K562 (cell line): ENCODE data around the gene TMA7B. TPM values are rescaled to one million over a fixed set of nuclear protein-coding genes. Genes with fewer than 3 reads are reported as not detected.

Experiments used
- ATAC-seq: fragments of 200-7000 bp; cut with Tn5 transposase; 3 replicates; pipeline ENCODE4 v1.9.1; 2020; ENCODE audit warnings: moderate library complexity
- BruUV-seq: library from RNA; stranded (reverse); fragments of 400-500 nt; replicated peaks from 2 replicates; lab custom pipeline; 2021; lab: Mats Ljungman, UMichigan
- CTCF ChIA-PET: fragments of 300-600 bp; formaldehyde crosslinking; extraction: SDS; loops from one replicate; lab custom pipeline; 2021; ENCODE audit warnings: low intra/inter-chr PET ratio; lab: Yijun Ruan, JAX
- POLR2A ChIA-PET: fragments of 300-600, 350-650 bp; sonication (Branson Sonifier 250); formaldehyde crosslinking; extraction: SDS; loops from one replicate; lab custom pipeline; 2021; ENCODE audit warnings: antibody characterized with exemption, inconsistent platforms; lab: Yijun Ruan, JAX
- DNase-seq, 4 experiments: peaks; one replicate each; pipeline versions ENCODE4 v3.0.0 to v3.0.0-alpha.2; 2011 to 2018; ENCODE audit warnings: low spot score in 3 of 4, mixed read lengths in 3 of 4; ENCODE audit errors: extremely low read depth in 1 of 4
- FAIRE-seq: peaks from 2 replicates; lab custom pipeline; 2011; peaks lifted over from hg19 to GRCh38; lab: Jason Lieb, UNC
- H2AFZ ChIP-seq: 2 replicates; pipeline ENCODE4 v1.6.0; 2011; ENCODE audit warnings: low read depth, low read length, control low read depth, inconsistent platforms
- H3K27ac ChIP-seq: fragments of 200-600 bp; 3 replicates; pipeline ENCODE4 v1.8.0; 2011; ENCODE audit warnings: low read depth, mild to moderate bottlenecking, control low read depth, inconsistent platforms, low read length, moderate library complexity, mixed read lengths; ENCODE audit errors: extremely low read depth
- H3K27me3 ChIP-seq, 2 experiments: fragments of 300-600 bp in 1 of 2; 2 replicates in 1 of 2; 3 replicates in 1 of 2; pipeline versions ENCODE4 v1.6.0 to v1.8.0; 2011; ENCODE audit warnings: inconsistent platforms in 2 of 2, low read length in 2 of 2, mild to moderate bottlenecking in 1 of 2, mixed read lengths in 1 of 2, moderate library complexity in 1 of 2; ENCODE audit not compliant: control insufficient read depth in 2 of 2, insufficient read depth in 2 of 2
- H3K36me3 ChIP-seq: fragments of 300-600 bp; 3 replicates; pipeline ENCODE4 v1.8.0; 2011; ENCODE audit warnings: mild to moderate bottlenecking, low read length, inconsistent platforms; ENCODE audit not compliant: control insufficient read depth, insufficient read depth
- H3K4me1 ChIP-seq, 2 experiments: fragments of 200-600 bp in 1 of 2; replicated peaks in 1 of 2; 2 replicates in 1 of 2; 3 replicates in 1 of 2; pipeline versions ENCODE4 v1.5.1 to v1.8.0; 2011; ENCODE audit warnings: inconsistent platforms in 2 of 2, low read length in 2 of 2, mild to moderate bottlenecking in 1 of 2, mixed read lengths in 1 of 2, moderate library complexity in 1 of 2; ENCODE audit not compliant: control insufficient read depth in 2 of 2, insufficient read depth in 2 of 2
- H3K4me2 ChIP-seq: 2 replicates; pipeline ENCODE4 v1.6.1; 2011; ENCODE audit warnings: low read length, control low read depth, inconsistent platforms, mixed read lengths; ENCODE audit not compliant: insufficient read depth
- H3K4me3 ChIP-seq: fragments of 200-600 bp; sonication (generic), shearing (Covaris generic); 2 replicates; pipeline ENCODE4 v1.5.1; 2016; ENCODE audit warnings: control low read depth, inconsistent platforms
- H3K79me2 ChIP-seq: fragments of 200-600 bp; 3 replicates; pipeline ENCODE4 v1.8.0; 2011; ENCODE audit warnings: low read length, inconsistent platforms; ENCODE audit not compliant: control insufficient read depth, insufficient read depth
- H3K9ac ChIP-seq, 2 experiments: 2 replicates each; pipeline versions ENCODE4 v1.6.0 to v1.6.1; 2011; ENCODE audit warnings: low read depth in 2 of 2, low read length in 2 of 2, control low read depth in 1 of 2, inconsistent platforms in 1 of 2, mild to moderate bottlenecking in 1 of 2, mixed read lengths in 1 of 2; ENCODE audit not compliant: insufficient read depth in 1 of 2
- H3K9me1 ChIP-seq: one replicate; pipeline ENCODE4 v1.6.0; 2011; ENCODE audit warnings: inconsistent platforms, mild to moderate bottlenecking, low read length, moderate library complexity; ENCODE audit not compliant: control insufficient read depth, insufficient read depth
- H3K9me3 ChIP-seq: replicated peaks from 2 replicates; pipeline ENCODE4 v1.5.1; 2011; ENCODE audit warnings: low read depth, low read length, inconsistent platforms; ENCODE audit not compliant: control insufficient read depth, insufficient read depth
- H4K20me1 ChIP-seq: replicated peaks from 2 replicates; pipeline ENCODE4 v1.6.1; 2011; ENCODE audit warnings: low read length, inconsistent platforms, mixed read lengths; ENCODE audit not compliant: control insufficient read depth, insufficient read depth
- CCNT2 ChIP-seq: IDR thresholded peaks from 2 replicates; pipeline ENCODE4 v1.6.1; 2011; ENCODE audit warnings: borderline replicate concordance, low read depth, mild to moderate bottlenecking, moderate library complexity, mixed read lengths, low read length; ENCODE audit not compliant: insufficient read length; ENCODE audit errors: extremely low read depth
- E2F5 ChIP-seq: sonication (generic); formaldehyde crosslinking; IDR thresholded peaks from 2 replicates; pipeline ENCODE4 v1.8.0; 2022; ENCODE audit warnings: mild to moderate bottlenecking, missing genetic modification reagents
- NR0B1 ChIP-seq: fragments of 450-650 bp; IDR thresholded peaks from one replicate; pipeline ENCODE4 v1.6.1; 2018; ENCODE audit warnings: mild to moderate bottlenecking, moderate library complexity; ENCODE audit not compliant: partially characterized antibody
- POLR2H ChIP-seq: IDR thresholded peaks from 2 replicates; pipeline ENCODE4 v1.6.1; 2016; ENCODE audit warnings: missing genetic modification characterization, low read depth, mild to moderate bottlenecking, control low read depth, missing compliant biosample characterization, moderate library complexity
- RCOR1 ChIP-seq, 2 experiments: IDR thresholded peaks; 2 replicates each; pipeline ENCODE4 v1.6.1; 2012; ENCODE audit warnings: low read depth in 2 of 2, low read length in 2 of 2, borderline replicate concordance in 1 of 2, improper control_type of control experiment in 1 of 2
- ZBTB7A ChIP-seq: IDR thresholded peaks from 2 replicates; pipeline ENCODE4 v1.6.1; 2011; ENCODE audit warnings: low read depth, mild to moderate bottlenecking, low read length, moderate library complexity, borderline replicate concordance; ENCODE audit not compliant: control insufficient read depth
- ZNF384 ChIP-seq: IDR thresholded peaks from 2 replicates; pipeline ENCODE4 v1.6.1; 2012; ENCODE audit warnings: low read depth, low read length, improper control_type of control experiment
- ZNF551 ChIP-seq: fragments of 250-450 bp; sonication (Bioruptor Pico); IDR thresholded peaks from 2 replicates; pipeline ENCODE4 v1.5.0; 2021; ENCODE audit warnings: mild to moderate bottlenecking, moderate library complexity
- ZNF695 ChIP-seq: fragments of 450-650 bp; formaldehyde crosslinking; IDR thresholded peaks from 2 replicates; pipeline ENCODE4 v1.4.0; 2020; ENCODE audit warnings: mild to moderate bottlenecking, moderate library complexity
- ZNF830 ChIP-seq: fragments of 250-450 bp; sonication (Bioruptor Pico); IDR thresholded peaks from 2 replicates; pipeline ENCODE4 v1.5.0; 2021; ENCODE audit warnings: mild to moderate bottlenecking
- WGBS: fragments of 100-300 bp; shearing (Covaris generic); methylation state at CpG from one replicate; pipeline ENCODE4 v1.1.6; 2016; ENCODE audit warnings: low coverage, mixed read lengths; ENCODE audit not compliant: insufficient coverage; ENCODE audit errors: missing lambda C conversion rate; 5-methylcytosine and 5-hydroxymethylcytosine counted together
- in situ Hi-C: fragments of 300-500 bp; cut with MboI; formaldehyde crosslinking; loops from 4 replicates; pipeline ENCODE4 v1.15.0; 2018; ENCODE audit warnings: inconsistent platforms, mixed read lengths
- intact Hi-C: fragments of 100-400 bp; cut with micrococcal nuclease; formaldehyde crosslinking; loops from 2 replicates; pipeline ENCODE4 v1.14.2; 2022
- polyA plus RNA-seq, 8 experiments: library from polyadenylated mRNA; depleted of rRNA in 4 of 8; stranded (reverse) in 5 of 8; unstranded in 3 of 8; fragments of >200 nt; fragmentation: Nextera tagmentation in 2 of 8; fragmentation: Illumina TruSeq in 1 of 8; extraction: Ambion mirVana in 2 of 8; extraction: Trizol in 1 of 8; gene quantifications; 2 replicates each; pipeline versions ENCODE4 v1.2.1 to v1.2.3, GENCODE V29; 2011 to 2014; ENCODE audit warnings: inconsistent platforms in 1 of 8, missing spikeins in 1 of 8
- total RNA-seq, 7 experiments: library from RNA; depleted of rRNA in 6 of 7; stranded (reverse); fragments of >200 nt in 6 of 7; fragmentation: Illumina TruSeq in 2 of 7; extraction: Trizol in 2 of 7; gene quantifications; 2 replicates each; pipeline versions ENCODE4 v1.2.1 to v1.2.3, GENCODE V29; 2011 to 2021; ENCODE audit warnings: low replicate concordance in 1 of 7
- TF ChIP-seq, protein P1 (sequence below): fragments of 250-450 bp; sonication (Bioruptor Pico); IDR thresholded peaks from 2 replicates; pipeline ENCODE4 v1.8.0; 2021; ENCODE audit warnings: moderate library complexity, mild to moderate bottlenecking, inconsistent platforms

TMA7B gene
- total and polyA plus RNA-seq, 9 of the 15 experiments (the other 6 are each of a cell fraction or from before 2014, with no cell fraction given) = 5.6 to 14.2 (median 11.8) TPM

DNA sequence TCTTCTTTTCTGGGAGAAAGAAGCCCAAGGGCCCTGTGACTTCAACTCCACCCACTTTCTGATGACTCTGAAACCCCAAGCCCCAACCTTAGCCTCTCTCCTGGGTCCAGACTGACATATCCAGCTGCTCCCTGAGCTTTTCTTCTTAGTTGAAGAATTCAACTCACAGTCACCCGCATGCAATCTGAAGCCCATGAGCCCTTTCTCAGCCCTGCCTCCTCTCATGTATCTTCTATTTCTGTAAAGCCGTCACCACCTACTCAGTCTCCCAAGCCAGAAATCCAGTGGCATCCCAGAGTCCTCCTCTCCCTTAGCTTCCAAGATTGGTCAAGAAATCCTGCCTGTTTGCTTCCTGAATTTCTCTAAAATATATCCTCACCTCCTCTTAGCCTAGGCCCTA is 7.1 kb upstream of the TMA7B start:
- Histone ChIP-seq H3K9ac (0 out of 4 replicates have a peak overlapping the region, but pooled peaks of 1 of the 2 experiments have one; percentile 45), H3K27me3 (no peaks in the 10 kb centered on the region), H3K79me2 (peaks cover 63% of the 10 kb centered on the region), H4K20me1 (no peaks in the 10 kb centered on the region), H3K4me2 (no peak overlapping the region), H3K9me1 (no peaks in the 10 kb centered on the region), H3K36me3 (peaks cover 86% of the 10 kb centered on the region), H3K9me3 (0 out of 2 replicates have a peak, but pooled peaks cover 3% of the 10 kb centered on the region), H3K27ac (no peak overlapping the region), H3K4me1 (peaks cover 9 to 49% of the 10 kb centered on the region in 2 experiments; a peak in 3 of 5 replicates), H3K4me3 (no peak overlapping the region), H2AFZ (no peak overlapping the region)
- intact Hi-C loops (no loop called here), in situ Hi-C loops (no loop called here)
- FAIRE-seq = no peak
- TF ChIP-seq CCNT2 = no peak
- no peak for TF ChIP-seq ZNF695 (CRISPR knock-in tag)
- no peak for TF ChIP-seq ZNF551
- TF ChIP-seq RCOR1 (IDR thresholded peaks at IDR 0.05; ENCODE audit: borderline replicate concordance in 1 of 2, low read depth in 2 of 2, low read length in 2 of 2) = no peak
- no peak for TF ChIP-seq ZNF830 (CRISPR knock-in tag)
- TF ChIP-seq, protein P1, sequence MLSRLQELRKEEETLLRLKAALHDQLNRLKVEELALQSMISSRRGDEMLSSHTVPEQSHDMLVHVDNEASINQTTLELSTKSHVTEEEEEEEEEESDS = no peak
- TF ChIP-seq NR0B1 = no peak
- TF ChIP-seq POLR2H (tag) = no peak
- TF ChIP-seq E2F5 = no peak
- TF ChIP-seq ZNF384 = no peak
- TF ChIP-seq ZBTB7A = no peak
- 64% methylated on average over 1 of the region's 2 CpGs for WGBS
- no peak for DNase-seq
- no peak; the same call in 2 of the 3 replicates for ATAC-seq
- ChIA-PET POLR2A (interaction anchor here (0.8 to 2.2 kb wide), 5 partner anchors 10 to 542 kb away, joined by 3 to 12 read pairs (median 5); no protein-coding TSS in a partner anchor), CTCF (no interaction called here)
- BruUV-seq = no TSS peak
